SK-N-MC (cell line): ENCODE measurements around the gene DHRS4.
"Not testable (repeated sequence)": the region's sequence is repeated elsewhere in the genome, so short reads cannot be mapped to it uniquely, and the experiment has no call there.

Experiments
- EZH2 ChIP-seq: fragments of 200-600 bp; sonication (generic); IDR thresholded peaks from one replicate; pipeline ENCODE4 v1.6.1; 2017; ENCODE audit warnings: antibody characterized with exemption
- FOXP2 ChIP-seq: optimal IDR thresholded peaks from 2 replicates; pipeline ENCODE3; 2011; ENCODE audit warnings: mild to moderate bottlenecking, moderate library complexity; ENCODE audit not compliant: insufficient read depth; ENCODE audit errors: extremely low read length, control extremely low read depth
- POLR2AphosphoS5 ChIP-seq: IDR thresholded peaks from 2 replicates; pipeline ENCODE4 v1.6.1; 2012; ENCODE audit warnings: mild to moderate bottlenecking, low read depth, low read length, borderline replicate concordance

- TF ChIP-seq EZH2, POLR2AphosphoS5, FOXP2: not testable (repeated sequence)
Observed at GRCh38 chr14:23954965-23955364, 1.4 kb downstream of the DHRS4 start.
